WTC11 (cell line): ENCODE results near the gene MAP4. TPM values are rescaled to one million over a fixed set of nuclear protein-coding genes. Genes with fewer than 3 reads are reported as not detected.

ENCODE experiments used
- ATF1 ChIP-seq: sonication (generic); formaldehyde crosslinking; IDR thresholded peaks from 2 replicates; pipeline ENCODE4 v1.8.1; 2023; ENCODE audit warnings: mild to moderate bottlenecking, moderate library complexity, missing genetic modification reagents
- CBFB ChIP-seq: sonication (generic); formaldehyde crosslinking; IDR thresholded peaks from 2 replicates; pipeline ENCODE4 v1.8.1; 2022; ENCODE audit warnings: mild to moderate bottlenecking, low read depth, missing genetic modification reagents
- FOXP1 ChIP-seq: sonication (generic); formaldehyde crosslinking; IDR thresholded peaks from 2 replicates; pipeline ENCODE4 v1.8.0; 2022; ENCODE audit warnings: missing genetic modification reagents, mild to moderate bottlenecking, moderate library complexity, borderline replicate concordance
- GTF2I ChIP-seq: fragments of 250-450 bp; sonication (Bioruptor Pico); conservative IDR thresholded peaks from 2 replicates; pipeline ENCODE4 v1.4.0; 2021; ENCODE audit warnings: mild to moderate bottlenecking
- NR3C1 ChIP-seq: sonication (generic); formaldehyde crosslinking; conservative IDR thresholded peaks from 2 replicates; pipeline ENCODE4 v1.8.1; 2023; ENCODE audit warnings: low read depth, mild to moderate bottlenecking, missing genetic modification reagents
- SMAD4 ChIP-seq: sonication (generic); formaldehyde crosslinking; IDR thresholded peaks from 2 replicates; pipeline ENCODE4 v1.8.0; 2022; ENCODE audit warnings: mild to moderate bottlenecking, missing genetic modification reagents
- TEAD1 ChIP-seq: sonication (generic); formaldehyde crosslinking; IDR thresholded peaks from 2 replicates; pipeline ENCODE4 v1.8.0; 2022; ENCODE audit warnings: mild to moderate bottlenecking, missing genetic modification reagents
- TEAD4 ChIP-seq: sonication (generic); formaldehyde crosslinking; IDR thresholded peaks from 2 replicates; pipeline ENCODE4 v1.8.0; 2022; ENCODE audit warnings: mild to moderate bottlenecking, missing genetic modification reagents
- ZNF121 ChIP-seq: sonication (generic); formaldehyde crosslinking; IDR thresholded peaks from 2 replicates; pipeline ENCODE4 v1.8.0; 2023; ENCODE audit warnings: missing genetic modification reagents
- ZNF263 ChIP-seq: sonication (generic); formaldehyde crosslinking; IDR thresholded peaks from 2 replicates; pipeline ENCODE4 v1.8.1; 2022; ENCODE audit warnings: low read depth, mild to moderate bottlenecking, moderate library complexity, missing genetic modification reagents
- ZNF396 ChIP-seq: fragments of 250-450 bp; sonication (Bioruptor Pico); IDR thresholded peaks from 2 replicates; pipeline ENCODE4 v1.8.0; 2021; ENCODE audit warnings: mild to moderate bottlenecking, moderate library complexity, borderline replicate concordance
- total RNA-seq: library from RNA; stranded (reverse); gene quantifications from 3 replicates; pipeline ENCODE4 v1.2.3, GENCODE V29; 2021
- TF ChIP-seq, protein P1 (sequence below): sonication (generic); formaldehyde crosslinking; IDR thresholded peaks from 2 replicates; pipeline ENCODE4 v1.8.0; 2023; ENCODE audit warnings: missing genetic modification reagents, mild to moderate bottlenecking, borderline replicate concordance
- TF ChIP-seq, protein P2 (sequence below): fragments of 250-450 bp; sonication (Bioruptor Pico); IDR thresholded peaks from 2 replicates; pipeline ENCODE4 v1.9.0; 2021; ENCODE audit warnings: mild to moderate bottlenecking
- TF ChIP-seq, protein P3 (sequence below): sonication (generic); formaldehyde crosslinking; IDR thresholded peaks from 2 replicates; pipeline ENCODE4 v1.8.1; 2023; ENCODE audit warnings: mild to moderate bottlenecking, moderate library complexity, missing genetic modification reagents
- TF ChIP-seq, protein P4 (sequence below): sonication (generic); formaldehyde crosslinking; IDR thresholded peaks from 2 replicates; pipeline ENCODE4 v1.8.0; 2022; ENCODE audit warnings: mild to moderate bottlenecking, missing genetic modification reagents
- TF ChIP-seq, protein P5 (sequence below): sonication (generic); formaldehyde crosslinking; IDR thresholded peaks from 2 replicates; pipeline ENCODE4 v1.8.1; 2023; ENCODE audit warnings: mild to moderate bottlenecking, missing genetic modification reagents
- TF ChIP-seq, protein P6 (sequence below): sonication (generic); formaldehyde crosslinking; IDR thresholded peaks from 2 replicates; pipeline ENCODE4 v1.8.1; 2023; ENCODE audit warnings: mild to moderate bottlenecking, missing genetic modification reagents
- TF ChIP-seq, protein P7 (sequence below): sonication (generic); formaldehyde crosslinking; IDR thresholded peaks from 2 replicates; pipeline ENCODE4 v1.8.1; 2022; ENCODE audit warnings: mild to moderate bottlenecking, missing genetic modification reagents, moderate library complexity, borderline replicate concordance
- TF ChIP-seq, protein P8 (sequence below): sonication (generic); formaldehyde crosslinking; IDR thresholded peaks from 2 replicates; pipeline ENCODE4 v1.8.1; 2022; ENCODE audit warnings: missing genetic modification reagents, borderline replicate concordance

The MAP4 gene
- total RNA-seq, 1 experiment from 2014 or later: 199 TPM

DNA sequence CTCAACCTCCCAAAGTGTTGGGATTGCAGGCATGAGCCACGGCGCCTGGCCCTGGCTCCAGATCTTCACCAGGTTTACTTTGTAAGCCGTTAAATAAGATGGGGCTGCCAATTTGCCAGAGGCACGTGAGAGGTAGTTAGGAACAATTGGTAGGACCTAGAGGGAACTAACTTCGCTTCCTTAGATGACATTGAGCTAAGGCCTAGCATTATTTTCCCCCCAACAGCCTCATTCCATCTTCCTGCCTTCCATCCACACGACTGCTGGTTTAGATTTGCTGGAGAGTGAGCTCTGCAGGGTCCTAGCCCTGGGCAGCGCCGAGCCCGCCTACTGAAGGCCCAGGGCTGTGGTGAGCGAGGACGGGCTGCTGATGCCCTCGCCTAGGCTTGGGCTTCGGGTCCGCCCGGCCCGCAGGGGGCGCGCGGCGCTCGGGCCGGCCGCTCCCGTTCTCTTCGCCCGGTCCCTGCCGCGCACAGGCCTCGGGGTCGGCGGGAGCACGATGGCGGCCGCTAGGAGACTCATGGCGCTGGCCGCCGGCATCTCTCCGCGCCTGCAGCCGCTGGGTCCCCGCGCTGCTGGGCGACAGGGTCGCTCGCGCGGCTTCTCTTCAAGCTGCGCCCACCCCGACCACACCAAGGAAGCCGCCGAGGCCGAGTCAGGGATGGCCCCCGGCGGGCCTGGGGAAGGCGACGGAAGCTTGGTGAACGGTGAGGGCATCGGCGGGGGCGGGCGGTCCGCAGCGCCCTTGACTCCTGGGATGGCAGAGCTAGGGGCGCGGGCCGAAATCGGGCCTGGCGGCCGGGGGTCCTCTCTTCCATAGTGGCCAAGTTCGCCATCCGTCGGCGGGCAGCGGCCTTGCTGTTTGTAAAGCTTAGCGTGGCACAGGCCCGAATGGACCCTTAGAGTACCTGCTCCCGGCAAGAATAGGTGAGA, 191.4 kb downstream of the MAP4 start (continued):
- TF ChIP-seq, protein P1, sequence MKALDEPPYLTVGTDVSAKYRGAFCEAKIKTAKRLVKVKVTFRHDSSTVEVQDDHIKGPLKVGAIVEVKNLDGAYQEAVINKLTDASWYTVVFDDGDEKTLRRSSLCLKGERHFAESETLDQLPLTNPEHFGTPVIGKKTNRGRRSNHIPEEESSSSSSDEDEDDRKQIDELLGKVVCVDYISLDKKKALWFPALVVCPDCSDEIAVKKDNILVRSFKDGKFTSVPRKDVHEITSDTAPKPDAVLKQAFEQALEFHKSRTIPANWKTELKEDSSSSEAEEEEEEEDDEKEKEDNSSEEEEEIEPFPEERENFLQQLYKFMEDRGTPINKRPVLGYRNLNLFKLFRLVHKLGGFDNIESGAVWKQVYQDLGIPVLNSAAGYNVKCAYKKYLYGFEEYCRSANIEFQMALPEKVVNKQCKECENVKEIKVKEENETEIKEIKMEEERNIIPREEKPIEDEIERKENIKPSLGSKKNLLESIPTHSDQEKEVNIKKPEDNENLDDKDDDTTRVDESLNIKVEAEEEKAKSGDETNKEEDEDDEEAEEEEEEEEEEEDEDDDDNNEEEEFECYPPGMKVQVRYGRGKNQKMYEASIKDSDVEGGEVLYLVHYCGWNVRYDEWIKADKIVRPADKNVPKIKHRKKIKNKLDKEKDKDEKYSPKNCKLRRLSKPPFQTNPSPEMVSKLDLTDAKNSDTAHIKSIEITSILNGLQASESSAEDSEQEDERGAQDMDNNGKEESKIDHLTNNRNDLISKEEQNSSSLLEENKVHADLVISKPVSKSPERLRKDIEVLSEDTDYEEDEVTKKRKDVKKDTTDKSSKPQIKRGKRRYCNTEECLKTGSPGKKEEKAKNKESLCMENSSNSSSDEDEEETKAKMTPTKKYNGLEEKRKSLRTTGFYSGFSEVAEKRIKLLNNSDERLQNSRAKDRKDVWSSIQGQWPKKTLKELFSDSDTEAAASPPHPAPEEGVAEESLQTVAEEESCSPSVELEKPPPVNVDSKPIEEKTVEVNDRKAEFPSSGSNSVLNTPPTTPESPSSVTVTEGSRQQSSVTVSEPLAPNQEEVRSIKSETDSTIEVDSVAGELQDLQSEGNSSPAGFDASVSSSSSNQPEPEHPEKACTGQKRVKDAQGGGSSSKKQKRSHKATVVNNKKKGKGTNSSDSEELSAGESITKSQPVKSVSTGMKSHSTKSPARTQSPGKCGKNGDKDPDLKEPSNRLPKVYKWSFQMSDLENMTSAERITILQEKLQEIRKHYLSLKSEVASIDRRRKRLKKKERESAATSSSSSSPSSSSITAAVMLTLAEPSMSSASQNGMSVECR (CRISPR knock-in tag): peak; percentile 84; the same call in 1 of the 2 replicates
- TF ChIP-seq ZNF396 (CRISPR knock-in tag) (no peak), GTF2I (CRISPR knock-in tag) (no peak), ATF1 (CRISPR knock-in tag) (no peak), TEAD1 (CRISPR knock-in tag) (no peak), FOXP1 (CRISPR knock-in tag) (no peak; the same call in 1 of the 2 replicates), ZNF121 (CRISPR knock-in tag) (no peak), TEAD4 (CRISPR knock-in tag) (no peak), ZNF263 (no peak), CBFB (CRISPR knock-in tag) (peak; percentile 90; the same call in 1 of the 2 replicates), NR3C1 (CRISPR knock-in tag) (0 out of 2 replicates have a peak, but pooled peaks have one; percentile 42), SMAD4 (CRISPR knock-in tag) (no peak)
- TF ChIP-seq, protein P2, sequence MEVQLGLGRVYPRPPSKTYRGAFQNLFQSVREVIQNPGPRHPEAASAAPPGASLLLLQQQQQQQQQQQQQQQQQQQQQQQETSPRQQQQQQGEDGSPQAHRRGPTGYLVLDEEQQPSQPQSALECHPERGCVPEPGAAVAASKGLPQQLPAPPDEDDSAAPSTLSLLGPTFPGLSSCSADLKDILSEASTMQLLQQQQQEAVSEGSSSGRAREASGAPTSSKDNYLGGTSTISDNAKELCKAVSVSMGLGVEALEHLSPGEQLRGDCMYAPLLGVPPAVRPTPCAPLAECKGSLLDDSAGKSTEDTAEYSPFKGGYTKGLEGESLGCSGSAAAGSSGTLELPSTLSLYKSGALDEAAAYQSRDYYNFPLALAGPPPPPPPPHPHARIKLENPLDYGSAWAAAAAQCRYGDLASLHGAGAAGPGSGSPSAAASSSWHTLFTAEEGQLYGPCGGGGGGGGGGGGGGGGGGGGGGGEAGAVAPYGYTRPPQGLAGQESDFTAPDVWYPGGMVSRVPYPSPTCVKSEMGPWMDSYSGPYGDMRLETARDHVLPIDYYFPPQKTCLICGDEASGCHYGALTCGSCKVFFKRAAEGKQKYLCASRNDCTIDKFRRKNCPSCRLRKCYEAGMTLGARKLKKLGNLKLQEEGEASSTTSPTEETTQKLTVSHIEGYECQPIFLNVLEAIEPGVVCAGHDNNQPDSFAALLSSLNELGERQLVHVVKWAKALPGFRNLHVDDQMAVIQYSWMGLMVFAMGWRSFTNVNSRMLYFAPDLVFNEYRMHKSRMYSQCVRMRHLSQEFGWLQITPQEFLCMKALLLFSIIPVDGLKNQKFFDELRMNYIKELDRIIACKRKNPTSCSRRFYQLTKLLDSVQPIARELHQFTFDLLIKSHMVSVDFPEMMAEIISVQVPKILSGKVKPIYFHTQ (CRISPR knock-in tag): no peak
- TF ChIP-seq, protein P3, sequence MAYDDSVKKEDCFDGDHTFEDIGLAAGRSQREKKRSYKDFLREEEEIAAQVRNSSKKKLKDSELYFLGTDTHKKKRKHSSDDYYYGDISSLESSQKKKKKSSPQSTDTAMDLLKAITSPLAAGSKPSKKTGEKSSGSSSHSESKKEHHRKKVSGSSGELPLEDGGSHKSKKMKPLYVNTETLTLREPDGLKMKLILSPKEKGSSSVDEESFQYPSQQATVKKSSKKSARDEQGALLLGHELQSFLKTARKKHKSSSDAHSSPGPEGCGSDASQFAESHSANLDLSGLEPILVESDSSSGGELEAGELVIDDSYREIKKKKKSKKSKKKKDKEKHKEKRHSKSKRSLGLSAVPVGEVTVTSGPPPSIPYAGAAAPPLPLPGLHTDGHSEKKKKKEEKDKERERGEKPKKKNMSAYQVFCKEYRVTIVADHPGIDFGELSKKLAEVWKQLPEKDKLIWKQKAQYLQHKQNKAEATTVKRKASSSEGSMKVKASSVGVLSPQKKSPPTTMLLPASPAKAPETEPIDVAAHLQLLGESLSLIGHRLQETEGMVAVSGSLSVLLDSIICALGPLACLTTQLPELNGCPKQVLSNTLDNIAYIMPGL (CRISPR knock-in tag): peak; percentile 100
- TF ChIP-seq, protein P4, sequence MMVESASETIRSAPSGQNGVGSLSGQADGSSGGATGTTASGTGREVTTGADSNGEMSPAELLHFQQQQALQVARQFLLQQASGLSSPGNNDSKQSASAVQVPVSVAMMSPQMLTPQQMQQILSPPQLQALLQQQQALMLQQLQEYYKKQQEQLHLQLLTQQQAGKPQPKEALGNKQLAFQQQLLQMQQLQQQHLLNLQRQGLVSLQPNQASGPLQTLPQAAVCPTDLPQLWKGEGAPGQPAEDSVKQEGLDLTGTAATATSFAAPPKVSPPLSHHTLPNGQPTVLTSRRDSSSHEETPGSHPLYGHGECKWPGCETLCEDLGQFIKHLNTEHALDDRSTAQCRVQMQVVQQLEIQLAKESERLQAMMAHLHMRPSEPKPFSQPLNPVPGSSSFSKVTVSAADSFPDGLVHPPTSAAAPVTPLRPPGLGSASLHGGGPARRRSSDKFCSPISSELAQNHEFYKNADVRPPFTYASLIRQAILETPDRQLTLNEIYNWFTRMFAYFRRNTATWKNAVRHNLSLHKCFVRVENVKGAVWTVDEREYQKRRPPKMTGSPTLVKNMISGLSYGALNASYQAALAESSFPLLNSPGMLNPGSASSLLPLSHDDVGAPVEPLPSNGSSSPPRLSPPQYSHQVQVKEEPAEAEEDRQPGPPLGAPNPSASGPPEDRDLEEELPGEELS (CRISPR knock-in tag): no peak; the same call in 1 of the 2 replicates
- TF ChIP-seq, protein P5, sequence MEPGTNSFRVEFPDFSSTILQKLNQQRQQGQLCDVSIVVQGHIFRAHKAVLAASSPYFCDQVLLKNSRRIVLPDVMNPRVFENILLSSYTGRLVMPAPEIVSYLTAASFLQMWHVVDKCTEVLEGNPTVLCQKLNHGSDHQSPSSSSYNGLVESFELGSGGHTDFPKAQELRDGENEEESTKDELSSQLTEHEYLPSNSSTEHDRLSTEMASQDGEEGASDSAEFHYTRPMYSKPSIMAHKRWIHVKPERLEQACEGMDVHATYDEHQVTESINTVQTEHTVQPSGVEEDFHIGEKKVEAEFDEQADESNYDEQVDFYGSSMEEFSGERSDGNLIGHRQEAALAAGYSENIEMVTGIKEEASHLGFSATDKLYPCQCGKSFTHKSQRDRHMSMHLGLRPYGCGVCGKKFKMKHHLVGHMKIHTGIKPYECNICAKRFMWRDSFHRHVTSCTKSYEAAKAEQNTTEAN: no peak
- TF ChIP-seq, protein P6, sequence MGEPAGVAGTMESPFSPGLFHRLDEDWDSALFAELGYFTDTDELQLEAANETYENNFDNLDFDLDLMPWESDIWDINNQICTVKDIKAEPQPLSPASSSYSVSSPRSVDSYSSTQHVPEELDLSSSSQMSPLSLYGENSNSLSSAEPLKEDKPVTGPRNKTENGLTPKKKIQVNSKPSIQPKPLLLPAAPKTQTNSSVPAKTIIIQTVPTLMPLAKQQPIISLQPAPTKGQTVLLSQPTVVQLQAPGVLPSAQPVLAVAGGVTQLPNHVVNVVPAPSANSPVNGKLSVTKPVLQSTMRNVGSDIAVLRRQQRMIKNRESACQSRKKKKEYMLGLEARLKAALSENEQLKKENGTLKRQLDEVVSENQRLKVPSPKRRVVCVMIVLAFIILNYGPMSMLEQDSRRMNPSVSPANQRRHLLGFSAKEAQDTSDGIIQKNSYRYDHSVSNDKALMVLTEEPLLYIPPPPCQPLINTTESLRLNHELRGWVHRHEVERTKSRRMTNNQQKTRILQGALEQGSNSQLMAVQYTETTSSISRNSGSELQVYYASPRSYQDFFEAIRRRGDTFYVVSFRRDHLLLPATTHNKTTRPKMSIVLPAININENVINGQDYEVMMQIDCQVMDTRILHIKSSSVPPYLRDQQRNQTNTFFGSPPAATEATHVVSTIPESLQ: no peak
- TF ChIP-seq, protein P7, sequence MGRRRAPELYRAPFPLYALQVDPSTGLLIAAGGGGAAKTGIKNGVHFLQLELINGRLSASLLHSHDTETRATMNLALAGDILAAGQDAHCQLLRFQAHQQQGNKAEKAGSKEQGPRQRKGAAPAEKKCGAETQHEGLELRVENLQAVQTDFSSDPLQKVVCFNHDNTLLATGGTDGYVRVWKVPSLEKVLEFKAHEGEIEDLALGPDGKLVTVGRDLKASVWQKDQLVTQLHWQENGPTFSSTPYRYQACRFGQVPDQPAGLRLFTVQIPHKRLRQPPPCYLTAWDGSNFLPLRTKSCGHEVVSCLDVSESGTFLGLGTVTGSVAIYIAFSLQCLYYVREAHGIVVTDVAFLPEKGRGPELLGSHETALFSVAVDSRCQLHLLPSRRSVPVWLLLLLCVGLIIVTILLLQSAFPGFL (CRISPR knock-in tag): 0 out of 2 replicates have a peak, but pooled peaks have one; percentile 56
- TF ChIP-seq, protein P8, sequence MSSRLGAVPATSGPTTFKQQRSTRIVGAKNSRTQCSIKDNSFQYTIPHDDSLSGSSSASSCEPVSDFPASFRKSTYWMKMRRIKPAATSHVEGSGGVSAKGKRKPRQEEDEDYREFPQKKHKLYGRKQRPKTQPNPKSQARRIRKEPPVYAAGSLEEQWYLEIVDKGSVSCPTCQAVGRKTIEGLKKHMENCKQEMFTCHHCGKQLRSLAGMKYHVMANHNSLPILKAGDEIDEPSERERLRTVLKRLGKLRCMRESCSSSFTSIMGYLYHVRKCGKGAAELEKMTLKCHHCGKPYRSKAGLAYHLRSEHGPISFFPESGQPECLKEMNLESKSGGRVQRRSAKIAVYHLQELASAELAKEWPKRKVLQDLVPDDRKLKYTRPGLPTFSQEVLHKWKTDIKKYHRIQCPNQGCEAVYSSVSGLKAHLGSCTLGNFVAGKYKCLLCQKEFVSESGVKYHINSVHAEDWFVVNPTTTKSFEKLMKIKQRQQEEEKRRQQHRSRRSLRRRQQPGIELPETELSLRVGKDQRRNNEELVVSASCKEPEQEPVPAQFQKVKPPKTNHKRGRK (CRISPR knock-in tag): no peak
